H9 (cell line): ENCODE measurements around the gene NID1. TPM values are rescaled to one million over a fixed set of nuclear protein-coding genes. Genes with fewer than 3 reads are reported as not detected.
A peak's percentile ranks its signal among the peaks of the same experiment; 100 is the strongest.

Experiments
- DNase-seq: peaks from one replicate; pipeline ENCODE4 v3.0.0-alpha.2; 2017
- H2AFZ ChIP-seq: one replicate; pipeline ENCODE4 v1.6.1; 2013; ENCODE audit warnings: mild to moderate bottlenecking, low read length, control low read depth, moderate library complexity
- H2AK5ac ChIP-seq: 2 replicates; pipeline ENCODE4 v1.6.1; 2013; ENCODE audit warnings: low read length, control low read depth, mixed read lengths; ENCODE audit not compliant: insufficient read length
- H2BK120ac ChIP-seq: one replicate; pipeline ENCODE4 v1.6.1; 2013; ENCODE audit warnings: low read depth, mild to moderate bottlenecking, low read length, control low read depth, inconsistent platforms; ENCODE audit not compliant: poor library complexity, severe bottlenecking
- H2BK12ac ChIP-seq: 2 replicates; pipeline ENCODE4 v1.6.1; 2013; ENCODE audit warnings: low read length, control low read depth, mixed read lengths, low read depth; ENCODE audit not compliant: insufficient read length
- H2BK15ac ChIP-seq: 2 replicates; pipeline ENCODE4 v1.6.1; 2013; ENCODE audit warnings: low read depth, low read length, control low read depth
- H2BK20ac ChIP-seq: one replicate; pipeline ENCODE4 v1.6.1; 2013; ENCODE audit warnings: low read depth, mild to moderate bottlenecking, low read length, control low read depth, inconsistent platforms; ENCODE audit not compliant: poor library complexity, severe bottlenecking
- H2BK5ac ChIP-seq: 2 replicates; pipeline ENCODE4 v1.6.1; 2013; ENCODE audit warnings: low read length, control low read depth, mixed read lengths; ENCODE audit not compliant: insufficient read length
- H3K14ac ChIP-seq: 2 replicates; pipeline ENCODE4 v1.6.1; 2013; ENCODE audit warnings: low read length, control low read depth; ENCODE audit not compliant: insufficient read depth
- H3K18ac ChIP-seq: 2 replicates; pipeline ENCODE4 v1.6.1; 2013; ENCODE audit warnings: low read depth, mild to moderate bottlenecking, mixed read lengths, low read length, control low read depth; ENCODE audit not compliant: insufficient read length
- H3K23ac ChIP-seq: 2 replicates; pipeline ENCODE4 v1.6.1; 2013; ENCODE audit warnings: low read length, control low read depth, mixed read lengths, low read depth; ENCODE audit not compliant: insufficient read length
- H3K23me2 ChIP-seq: 2 replicates; pipeline ENCODE4 v1.6.1; 2013; ENCODE audit warnings: low read depth, mild to moderate bottlenecking, mixed read lengths, low read length, control low read depth; ENCODE audit not compliant: insufficient read length, poor library complexity, severe bottlenecking
- H3K27ac ChIP-seq: 2 replicates; pipeline ENCODE4 v1.5.1; 2013; ENCODE audit warnings: low read length, control low read depth, mixed read lengths, low read depth; ENCODE audit not compliant: insufficient read length
- H3K27me3 ChIP-seq: 2 replicates; pipeline ENCODE4 v1.6.1; 2013; ENCODE audit warnings: low read length, control low read depth, inconsistent platforms; ENCODE audit not compliant: insufficient read depth
- H3K4ac ChIP-seq: 2 replicates; pipeline ENCODE4 v1.6.1; 2013; ENCODE audit warnings: low read depth, mild to moderate bottlenecking, control low read depth, inconsistent platforms, low read length, moderate library complexity
- H3K4me1 ChIP-seq: 2 replicates; pipeline ENCODE4 v1.6.1; 2013; ENCODE audit warnings: low read length, control low read depth, inconsistent platforms; ENCODE audit not compliant: insufficient read depth
- H3K4me2 ChIP-seq: 2 replicates; pipeline ENCODE4 v1.6.1; 2013; ENCODE audit warnings: low read length, control low read depth, mixed read lengths; ENCODE audit not compliant: insufficient read length, insufficient read depth
- H3K56ac ChIP-seq: 2 replicates; pipeline ENCODE4 v1.6.1; 2013; ENCODE audit warnings: low read depth, mild to moderate bottlenecking, mixed read lengths, low read length, control low read depth; ENCODE audit not compliant: insufficient read length
- H3K79me1 ChIP-seq: 2 replicates; pipeline ENCODE4 v1.6.1; 2013; ENCODE audit warnings: low read depth, mild to moderate bottlenecking, moderate library complexity, low read length, control low read depth, inconsistent platforms; ENCODE audit not compliant: insufficient read depth, poor library complexity, severe bottlenecking
- H3K79me2 ChIP-seq: 2 replicates; pipeline ENCODE4 v1.6.1; 2013; ENCODE audit warnings: low read length, control low read depth, inconsistent platforms; ENCODE audit not compliant: insufficient read depth
- H3K9ac ChIP-seq: 2 replicates; pipeline ENCODE4 v1.6.1; 2013; ENCODE audit warnings: low read length, control low read depth, mixed read lengths; ENCODE audit not compliant: insufficient read length; ENCODE audit errors: extremely low read depth
- H3K9me3 ChIP-seq: one replicate; pipeline ENCODE4 v1.6.1; 2013; ENCODE audit warnings: low read depth, low read length, inconsistent platforms; ENCODE audit not compliant: control insufficient read depth
- H3T11ph ChIP-seq: one replicate; pipeline ENCODE4 v1.6.1; 2013; ENCODE audit warnings: mild to moderate bottlenecking, low read length, control low read depth, inconsistent platforms
- H4K20me1 ChIP-seq: one replicate; pipeline ENCODE4 v1.6.1; 2013; ENCODE audit not compliant: control insufficient read depth, insufficient read length, insufficient read depth
- H4K5ac ChIP-seq: 2 replicates; pipeline ENCODE4 v1.6.1; 2013; ENCODE audit warnings: low read depth, mild to moderate bottlenecking, mixed read lengths, low read length, control low read depth; ENCODE audit not compliant: insufficient read length
- H4K8ac ChIP-seq: replicated peaks from 2 replicates; pipeline ENCODE4 v1.6.1; 2013; ENCODE audit warnings: low read length, control low read depth, mixed read lengths, low read depth; ENCODE audit not compliant: insufficient read length
- H4K91ac ChIP-seq: 2 replicates; pipeline ENCODE4 v1.6.1; 2013; ENCODE audit warnings: low read depth, mild to moderate bottlenecking, moderate library complexity, mixed read lengths, low read length, control low read depth; ENCODE audit not compliant: insufficient read length
- H3K27ac Mint-ChIP-seq, 3 experiments: 2 replicates in 2 of 3; 3 replicates in 1 of 3; pipeline ENCODE4 v1.8.0; 2020 to 2021; ENCODE audit warnings: mixed read lengths in 3 of 3, mild to moderate bottlenecking in 1 of 3, moderate library complexity in 1 of 3
- H3K27me3 Mint-ChIP-seq: 2 replicates; pipeline ENCODE4 v1.8.0; 2021; ENCODE audit warnings: low read depth, mild to moderate bottlenecking, moderate library complexity, mixed read lengths
- H3K36me3 Mint-ChIP-seq, 3 experiments: 2 replicates in 2 of 3; 3 replicates in 1 of 3; pipeline ENCODE4 v1.8.0; 2020 to 2021; ENCODE audit warnings: low read depth in 3 of 3, mixed read lengths in 3 of 3; ENCODE audit not compliant: insufficient read depth in 1 of 3
- H3K4me1 Mint-ChIP-seq, 2 experiments: 2 replicates each; pipeline ENCODE4 v1.8.0; 2020; ENCODE audit warnings: mixed read lengths in 2 of 2
- H3K4me3 Mint-ChIP-seq, 2 experiments: 2 replicates in 1 of 2; 3 replicates in 1 of 2; pipeline ENCODE4 v1.8.0; 2020 to 2021; ENCODE audit warnings: mild to moderate bottlenecking in 2 of 2, mixed read lengths in 2 of 2, moderate library complexity in 1 of 2
- H3K9me3 Mint-ChIP-seq, 2 experiments: 2 replicates in 1 of 2; 3 replicates in 1 of 2; pipeline ENCODE4 v1.8.0; 2020; ENCODE audit warnings: mild to moderate bottlenecking in 2 of 2, mixed read lengths in 2 of 2, moderate library complexity in 1 of 2
- CTCF ChIP-seq: fragments of 200-600 bp; sonication (generic); conservative IDR thresholded peaks from 3 replicates; pipeline ENCODE4 v1.8.0; 2021; ENCODE audit warnings: antibody characterized with exemption, mild to moderate bottlenecking
- WGBS: extraction: QIAGEN DNeasy Blood & Tissue Kit; methylation state at CpG from one replicate; pipeline ENCODE4 v1.1.7; 2013; ENCODE audit warnings: missing lambda C conversion rate, low lambda C conversion rate, mixed read lengths; ENCODE audit not compliant: insufficient read length; ENCODE audit errors: extremely low coverage; 5-methylcytosine and 5-hydroxymethylcytosine counted together
- total RNA-seq: library from RNA; stranded (reverse); gene quantifications from 2 replicates; pipeline ENCODE4 v1.2.1, GENCODE V29; 2021

NID1 gene
- total RNA-seq, 1 experiment from 2014 or later: 28.5 TPM

DNA sequence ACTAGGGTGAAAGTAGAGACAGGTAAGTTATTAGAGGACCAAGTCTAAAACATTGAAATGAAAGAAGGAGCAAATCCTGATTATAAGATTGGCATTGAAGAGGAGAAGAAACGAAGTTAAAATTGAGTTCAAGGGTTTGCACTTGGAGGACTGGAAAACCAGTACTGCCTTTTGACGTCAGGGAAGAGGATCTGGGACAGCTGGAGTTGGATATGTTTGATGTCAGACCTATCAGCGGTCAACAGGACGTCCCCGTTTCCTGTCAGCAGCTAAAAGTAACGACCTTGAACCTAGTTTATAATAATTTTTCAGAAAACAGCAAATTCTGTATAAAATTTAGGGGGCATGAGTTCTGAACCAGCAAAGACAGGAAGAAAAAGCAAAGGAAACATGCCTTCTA is 1.2 kb upstream of the NID1 start:
- no peak overlapping the region for H2BK5ac ChIP-seq
- H3K79me2 ChIP-seq: no peaks in the 10 kb centered on the region
- Mint-ChIP-seq H3K4me1 (peaks cover 8 to 17% of the 10 kb centered on the region in 2 experiments), H3K27me3 (peaks cover 47% of the 10 kb centered on the region), H3K4me3 (peak overlapping the region; percentile 67 to 85), H3K9me3 (peaks cover 6% of the 10 kb centered on the region in 2 experiments; a peak in 4 of 5 replicates), H3K36me3 (peaks cover 0 to 10% (median 3%) of the 10 kb centered on the region in 3 experiments; a peak in 3 of 7 replicates), H3K27ac (peak overlapping the region in 1 of 3 experiments; percentile 11; a peak in 1 of 7 replicates)
- DNase-seq: no peak
- H3K27me3 ChIP-seq: peaks cover 5% of the 10 kb centered on the region; the same call in 1 of the 2 replicates
- no peak overlapping the region for H2BK12ac ChIP-seq
- H3K23ac ChIP-seq: no peak overlapping the region
- no peak overlapping the region for H3K14ac ChIP-seq
- H3K56ac ChIP-seq: no peak overlapping the region
- no peak overlapping the region for H2BK15ac ChIP-seq
- TF ChIP-seq CTCF: no peak
- no peak overlapping the region for H2AK5ac ChIP-seq
- no peak overlapping the region for H3K18ac ChIP-seq
- H3K27ac ChIP-seq: no peak overlapping the region
- H3K9ac ChIP-seq: no peak overlapping the region
- H3K79me1 ChIP-seq: no peaks in the 10 kb centered on the region
- no peak overlapping the region for H4K8ac ChIP-seq
- H3K9me3 ChIP-seq: no peaks in the 10 kb centered on the region
- 0 out of 2 replicates have a peak, but pooled peaks cover 3% of the 10 kb centered on the region for H3K4me1 ChIP-seq
- no peak overlapping the region for H4K91ac ChIP-seq
- peaks cover 9% of the 10 kb centered on the region for H3K23me2 ChIP-seq
- H2BK20ac ChIP-seq: no peak overlapping the region
- no peak overlapping the region for H2BK120ac ChIP-seq
- H2AFZ ChIP-seq: no peak overlapping the region
- H4K20me1 ChIP-seq: no peaks in the 10 kb centered on the region
- peak overlapping the region; percentile 87 for H3K4me2 ChIP-seq
- WGBS: no CpG with 5 or more reads among the region's 6 CpGs
- no peak overlapping the region for H3K4ac ChIP-seq
- no peak overlapping the region for H3T11ph ChIP-seq
- H4K5ac ChIP-seq: no peak overlapping the region
